HG02938 (cell line): ENCODE data around the gene CRB1.

Experiments used
- ATAC-seq: cut with Tn5 transposase; IDR thresholded peaks from one replicate; pipeline ENCODE4 v1.9.1; 2021; ENCODE audit warnings: mild to moderate bottlenecking, moderate library complexity; ENCODE audit not compliant: unreplicated experiment

The CRB1 gene

DNA sequence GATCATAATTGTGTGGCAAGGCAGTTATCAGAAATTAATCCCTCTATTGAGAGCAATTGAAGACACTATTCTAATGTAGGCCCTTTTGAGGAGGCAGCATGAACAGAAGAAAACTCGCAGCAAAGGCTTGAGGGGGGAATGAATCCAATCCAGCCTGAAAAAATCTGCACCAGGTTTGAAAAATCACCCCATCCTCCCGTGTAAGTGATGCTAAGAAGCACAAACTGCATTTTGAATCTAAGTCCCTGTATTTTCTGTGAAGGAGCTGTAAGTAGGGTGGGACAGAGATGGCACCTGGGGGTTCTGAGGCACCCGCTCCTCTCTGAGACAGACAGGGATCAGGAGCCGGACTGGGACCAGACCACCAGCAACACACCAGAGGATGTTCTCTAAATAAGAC, at the start of gene CRB1:
Gene CRB1 (plus strand): TSS at position 241 of the 400 bp plus-strand sequence. CDS start 161 bp downstream, outside the sequence.
- ATAC-seq = no peak

DNA sequence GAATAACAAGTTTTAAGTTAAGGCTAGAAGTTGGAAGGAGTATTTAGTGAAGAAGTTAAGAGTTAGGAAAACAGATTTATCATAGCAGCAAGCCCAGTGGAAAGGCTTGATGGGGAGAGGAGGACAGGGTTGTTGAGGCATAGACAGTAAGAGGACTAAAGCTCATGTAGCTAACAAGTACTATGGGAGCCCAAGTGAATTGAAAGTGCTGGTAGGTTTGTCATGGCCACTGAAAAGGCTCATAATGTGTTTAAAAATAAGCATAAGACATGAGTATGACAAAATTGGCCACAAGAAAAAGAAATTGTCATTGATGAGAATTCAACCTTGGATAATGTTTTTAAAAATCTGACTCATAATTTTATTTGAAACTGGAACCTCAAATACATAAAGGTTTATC, 49.2 kb upstream of the CRB1 start:
- no peak for ATAC-seq

DNA sequence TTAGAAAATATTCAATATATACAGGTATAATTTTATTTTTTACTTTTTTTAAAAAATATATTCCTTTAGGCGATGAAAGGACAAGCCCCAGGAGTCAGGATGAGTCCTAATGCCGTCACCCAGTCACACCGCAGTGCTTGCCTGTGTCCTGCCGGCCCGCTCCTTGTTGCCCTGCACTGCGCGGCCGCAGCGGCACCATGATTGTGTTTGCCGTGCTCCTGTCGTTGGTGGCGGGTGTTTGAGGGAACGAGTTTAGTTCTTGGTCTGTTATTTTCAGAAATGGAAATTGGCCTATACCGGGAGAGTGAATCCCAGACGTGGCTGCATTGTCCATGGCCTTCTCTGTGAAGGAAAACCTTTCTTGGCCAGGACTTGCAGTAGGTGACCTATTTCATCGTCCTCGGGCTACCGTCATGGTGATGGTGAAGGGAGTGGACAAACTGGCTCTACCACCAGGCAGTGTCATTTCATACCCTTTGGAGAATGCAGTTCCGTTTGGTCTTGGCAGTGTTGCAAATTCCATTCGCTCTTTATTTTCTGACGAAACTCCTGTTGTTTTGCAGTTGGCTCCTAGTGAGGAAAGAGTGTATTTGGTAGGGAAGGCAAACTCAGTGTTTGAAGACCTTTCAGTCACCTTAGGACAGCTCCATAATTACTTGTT, 45.9 kb upstream of the CRB1 start:
- ATAC-seq = no peak

DNA sequence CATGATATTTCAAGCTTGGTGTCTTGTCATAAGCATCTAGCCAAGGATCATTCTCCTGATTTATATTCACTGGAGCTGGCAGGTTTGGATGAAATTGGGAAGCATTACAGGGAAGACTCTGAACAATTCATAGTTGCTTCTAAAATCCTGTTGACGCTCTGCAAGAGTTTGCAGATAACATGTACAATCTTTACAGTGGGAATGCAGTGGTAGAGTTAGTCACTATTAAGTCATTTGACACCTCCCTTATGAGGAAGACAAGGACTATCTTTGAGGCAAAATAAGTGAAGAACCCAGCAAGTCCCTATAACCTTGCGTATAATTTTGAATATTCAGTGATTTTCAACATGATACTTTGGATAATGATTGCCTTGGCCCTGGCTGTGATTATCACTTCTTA, 45.3 kb upstream of the CRB1 start:
- ATAC-seq = no peak

DNA sequence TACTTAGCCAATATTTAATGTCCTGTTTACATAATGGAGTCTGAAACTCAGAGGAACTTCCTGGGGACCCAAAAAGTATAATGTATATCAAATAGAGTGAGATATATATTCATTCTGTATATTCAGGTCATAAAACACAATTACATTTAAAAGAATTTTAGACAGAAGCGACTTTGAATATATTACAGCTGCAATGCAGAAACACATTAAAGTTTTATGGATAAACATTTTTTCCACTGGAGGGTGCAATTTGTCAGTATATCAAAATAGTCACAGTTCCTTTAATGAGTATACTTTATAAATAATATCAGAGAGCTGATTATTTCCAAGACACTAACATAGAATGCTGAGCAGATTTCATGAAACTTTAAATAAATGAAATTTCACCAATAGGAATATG, 43.9 kb upstream of the CRB1 start:
- no peak for ATAC-seq

DNA sequence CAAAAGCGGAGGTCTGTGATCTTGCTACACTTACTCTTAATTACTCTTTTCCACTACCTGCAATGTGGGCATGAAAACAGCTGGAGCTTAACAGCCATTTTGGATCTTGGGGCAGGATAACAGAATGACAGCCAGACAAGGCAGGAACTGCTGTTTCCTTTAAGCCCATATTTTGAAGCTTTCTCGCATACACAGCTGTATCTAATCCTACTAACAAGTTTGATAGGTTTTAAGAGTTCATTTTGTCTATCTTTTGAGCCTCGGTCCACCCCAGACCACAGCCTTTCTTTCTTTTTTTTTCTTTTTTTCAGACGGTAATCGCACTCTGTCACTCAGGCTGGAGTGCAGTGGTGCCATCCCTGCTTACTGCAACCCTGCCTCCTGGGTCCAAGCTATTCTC, 42.4 kb upstream of the CRB1 start:
- no peak for ATAC-seq

DNA sequence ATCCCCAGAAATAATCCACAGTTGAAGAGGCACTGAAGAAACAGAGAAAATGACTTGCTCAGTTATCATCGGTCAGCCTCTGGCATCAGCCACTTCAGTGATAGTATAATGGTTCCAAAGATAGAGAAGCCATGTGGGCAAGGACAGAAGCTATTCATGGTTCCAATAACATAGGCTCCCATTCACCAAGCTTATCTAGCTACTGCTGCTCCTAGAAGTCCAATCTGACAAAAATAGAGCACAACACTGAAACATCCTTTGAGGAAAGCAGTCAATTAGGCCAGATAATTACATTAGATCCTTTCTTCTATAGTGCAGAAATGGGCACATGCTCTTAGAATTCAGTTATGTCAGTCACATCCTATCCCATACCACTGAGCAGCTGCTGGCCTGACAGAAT, 33.5 kb upstream of the CRB1 start:
- no peak for ATAC-seq

DNA sequence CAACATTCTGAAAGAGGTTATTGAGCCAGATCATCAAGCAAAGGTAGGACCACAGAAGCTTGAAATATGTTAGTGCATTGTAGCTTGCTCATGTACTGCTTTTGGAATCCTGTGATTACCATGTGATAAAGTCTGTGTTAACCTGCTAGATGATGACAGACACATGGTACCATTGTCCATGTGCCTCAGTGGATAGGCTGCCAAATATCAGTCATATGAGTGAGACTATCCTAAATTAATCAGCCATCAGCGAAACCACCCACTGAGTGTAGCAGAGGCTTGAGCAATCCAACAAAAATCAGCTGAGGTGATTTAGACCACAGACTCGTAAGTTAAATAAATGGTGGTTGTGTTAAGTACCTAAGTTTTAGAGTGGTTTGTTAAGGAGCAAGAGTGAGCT, 32.7 kb upstream of the CRB1 start:
- ATAC-seq = no peak

DNA sequence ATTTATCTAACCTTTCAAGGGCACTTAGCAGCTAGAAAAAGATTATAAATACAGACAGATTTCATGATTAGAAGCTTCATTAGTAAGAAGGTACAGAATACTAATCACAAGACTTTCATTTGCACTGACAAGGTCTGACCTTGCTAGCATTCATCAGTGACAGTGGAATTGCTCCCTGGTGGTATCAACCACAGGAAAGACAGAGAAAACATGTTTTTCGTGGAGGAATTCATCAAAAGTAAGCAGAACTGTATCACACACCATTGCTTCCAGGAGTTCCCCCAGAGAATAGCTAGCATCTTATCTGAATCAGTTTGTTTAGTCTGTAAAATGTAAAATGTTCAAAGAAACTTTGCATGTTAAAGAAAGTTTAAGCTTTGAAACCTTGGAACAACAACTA, 20.6 kb upstream of the CRB1 start:
- ATAC-seq = no peak

DNA sequence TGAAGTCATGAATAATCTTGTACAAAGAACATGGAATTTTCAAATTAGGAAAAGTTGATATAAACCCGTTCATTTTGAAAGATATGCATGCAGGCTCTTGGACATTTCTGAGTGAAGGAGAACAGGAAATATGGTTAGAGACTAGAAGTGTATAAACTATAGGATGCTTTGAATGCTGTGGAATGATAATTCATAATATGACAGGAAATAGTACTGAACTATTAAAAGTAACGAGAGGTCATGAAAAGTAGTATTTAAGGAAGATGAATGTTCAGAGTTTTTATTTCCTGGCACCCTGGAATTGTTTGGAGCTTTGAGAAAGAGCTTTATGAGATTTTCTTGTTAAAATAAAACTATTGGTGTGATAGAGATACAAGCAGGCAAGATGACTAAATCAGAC, 18.7 kb upstream of the CRB1 start:
- no peak for ATAC-seq

DNA sequence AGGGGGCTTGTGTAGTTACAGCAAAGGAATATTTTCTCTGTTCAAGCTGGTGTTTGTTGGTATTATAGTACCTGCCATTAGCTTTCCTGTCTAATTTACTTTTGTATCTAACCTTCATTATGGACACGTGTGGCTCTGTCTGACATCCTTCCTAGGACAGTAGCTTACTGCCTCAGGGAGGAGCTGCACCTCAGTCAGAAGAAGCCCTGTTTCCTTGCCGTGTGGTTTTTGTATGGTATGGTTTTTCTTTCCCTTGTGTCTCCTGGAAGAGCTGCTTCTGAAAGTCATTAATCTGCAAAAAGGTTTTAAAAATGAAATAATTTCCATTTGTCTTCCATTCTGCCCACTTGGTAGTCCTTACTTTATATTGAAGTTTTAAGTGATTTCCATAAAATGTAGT, 17.4 kb upstream of the CRB1 start:
- no peak for ATAC-seq

DNA sequence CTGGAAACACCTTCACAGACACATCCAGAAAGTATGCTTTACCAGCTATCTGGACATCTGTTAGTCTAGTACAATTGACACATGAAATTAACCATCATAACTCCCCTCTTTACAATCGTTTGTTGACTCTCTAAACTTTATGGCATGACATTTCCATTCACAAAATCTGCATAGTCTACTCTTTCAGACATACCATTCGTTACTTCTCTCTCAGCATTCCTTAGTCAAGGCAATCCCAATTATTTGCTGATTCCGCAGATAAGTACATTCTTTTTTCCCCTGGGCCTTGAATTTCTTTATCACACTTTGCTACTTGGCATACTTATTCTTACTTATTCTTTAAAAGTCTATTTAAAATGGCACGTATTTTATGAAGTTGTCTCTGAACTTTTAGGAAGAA, 15.1 kb upstream of the CRB1 start:
- no peak for ATAC-seq

DNA sequence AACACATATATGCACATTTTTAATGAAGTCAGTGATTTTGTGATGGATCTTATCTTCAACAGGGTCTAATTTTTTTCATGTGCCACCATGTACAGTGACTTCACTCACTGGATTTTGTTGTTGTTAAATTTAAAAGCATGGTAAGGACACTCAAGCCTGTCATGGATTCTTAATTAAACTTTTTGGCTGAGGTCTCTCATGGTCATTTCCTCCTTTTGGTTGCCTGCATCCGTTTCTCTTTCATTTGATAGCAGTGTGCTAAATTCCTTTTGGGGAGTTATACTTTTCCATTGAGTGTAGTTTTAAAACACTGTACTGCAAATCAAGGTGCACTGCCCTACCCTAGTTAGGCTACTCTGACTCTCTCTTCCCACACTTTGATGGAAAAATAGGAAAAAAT, 13.2 kb upstream of the CRB1 start:
- ATAC-seq = no peak

DNA sequence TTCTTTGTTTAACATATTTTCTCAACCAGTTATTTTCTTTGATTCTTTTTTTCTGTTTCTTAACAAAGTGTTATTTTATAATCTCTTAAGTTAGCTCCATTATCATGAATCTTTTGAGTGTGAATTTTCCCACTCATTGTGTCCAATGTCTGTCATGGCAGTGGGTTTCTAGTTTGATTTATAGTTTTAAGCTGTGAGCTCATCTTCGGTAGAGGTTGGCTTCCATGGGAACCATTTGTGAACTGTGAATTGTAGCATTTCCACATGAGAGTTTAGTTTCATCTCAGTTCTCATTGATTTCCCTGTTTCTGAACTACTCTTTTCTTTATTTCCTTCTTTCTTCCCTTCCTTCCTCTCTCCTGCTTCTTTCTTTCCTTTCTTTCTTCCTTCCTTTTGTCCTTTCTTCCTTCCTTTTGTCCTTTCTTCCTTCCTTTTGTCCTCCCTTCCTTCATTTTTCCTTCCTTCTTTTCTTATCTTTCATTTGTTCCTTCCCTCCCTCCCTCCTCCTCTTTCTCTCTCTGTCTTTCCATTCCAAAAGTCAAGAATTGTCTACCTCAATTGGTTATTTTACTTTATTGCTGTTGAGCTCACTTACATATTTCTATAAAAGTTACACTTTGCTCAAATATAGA, 3.0 kb upstream of the CRB1 start:
- ATAC-seq = no peak

DNA sequence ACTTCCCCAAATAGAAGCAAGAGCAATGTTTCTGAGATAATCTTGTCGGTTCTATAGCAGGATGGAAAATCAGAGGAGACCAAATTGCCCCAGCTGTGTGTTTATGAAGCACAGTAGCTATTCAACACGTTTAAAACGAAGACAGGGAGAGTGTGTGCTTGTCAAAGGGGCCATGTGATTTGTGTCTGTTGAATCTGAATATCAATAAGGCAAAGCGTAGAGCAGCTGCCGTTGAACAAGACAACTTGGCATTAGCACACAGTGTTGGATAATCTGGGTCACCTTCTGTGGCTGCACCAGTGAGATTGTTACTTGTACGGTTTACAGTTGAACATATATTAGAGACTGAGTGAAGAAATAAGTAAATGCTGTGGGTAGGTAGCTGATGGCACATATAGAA, 1.0 kb downstream of the CRB1 start:
- ATAC-seq = no peak

DNA sequence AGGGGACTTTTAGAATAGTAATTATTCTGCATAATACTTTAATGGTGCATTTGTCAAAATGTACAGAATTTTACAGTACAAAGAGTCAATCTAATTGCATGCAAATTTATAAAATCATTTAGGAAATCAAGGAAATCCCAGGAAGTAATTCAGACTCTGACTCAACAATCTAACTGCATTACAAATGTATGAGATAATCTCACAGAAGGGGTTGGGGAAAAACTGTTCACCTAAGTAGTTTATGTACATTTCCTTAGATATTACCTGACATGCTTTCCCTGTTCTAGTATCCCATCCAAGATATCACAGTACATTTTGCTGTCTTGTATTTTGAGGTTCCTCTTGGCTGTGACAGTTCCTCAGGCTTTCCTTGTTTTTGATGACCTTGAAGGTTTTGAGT, 4.7 kb downstream of the CRB1 start:
- ATAC-seq = no peak

DNA sequence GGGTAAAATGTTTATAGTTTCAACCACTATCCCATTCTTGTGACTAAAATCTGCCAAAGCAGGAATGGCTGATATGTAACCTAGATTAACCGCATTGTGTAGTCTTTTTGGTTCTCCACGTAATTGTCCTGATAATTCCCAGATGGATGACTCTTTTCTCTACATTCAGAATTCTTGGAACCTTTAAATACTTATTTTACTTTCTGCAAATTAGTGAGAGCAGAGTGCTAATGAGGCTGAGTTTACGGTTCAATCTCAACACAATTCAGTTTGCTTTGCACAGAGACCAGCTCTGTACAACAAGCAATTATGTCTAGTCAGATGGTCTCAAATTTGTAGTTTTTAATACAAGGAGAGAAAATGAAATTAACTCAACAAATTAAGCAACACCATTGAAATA, 9.1 kb downstream of the CRB1 start:
- no peak for ATAC-seq

DNA sequence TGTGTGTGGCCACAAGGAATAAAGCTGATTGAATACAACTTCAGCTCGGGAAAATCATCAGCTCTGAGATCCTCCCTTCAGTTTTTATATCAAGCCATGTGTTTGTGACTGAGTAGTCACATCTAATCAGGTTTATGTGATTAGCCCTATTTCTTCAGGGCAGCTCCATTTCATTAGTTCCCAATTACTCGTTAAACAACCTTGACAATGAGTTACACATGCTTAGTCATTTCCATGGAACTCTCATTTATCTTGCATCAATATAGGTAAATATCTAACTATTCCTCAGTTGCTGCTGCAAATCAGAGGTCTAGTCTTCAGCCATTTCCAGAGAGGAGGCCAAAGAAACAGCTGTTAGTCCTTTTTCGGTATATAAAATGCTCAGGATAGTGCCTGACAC, 16.3 kb downstream of the CRB1 start:
- ATAC-seq = no peak

DNA sequence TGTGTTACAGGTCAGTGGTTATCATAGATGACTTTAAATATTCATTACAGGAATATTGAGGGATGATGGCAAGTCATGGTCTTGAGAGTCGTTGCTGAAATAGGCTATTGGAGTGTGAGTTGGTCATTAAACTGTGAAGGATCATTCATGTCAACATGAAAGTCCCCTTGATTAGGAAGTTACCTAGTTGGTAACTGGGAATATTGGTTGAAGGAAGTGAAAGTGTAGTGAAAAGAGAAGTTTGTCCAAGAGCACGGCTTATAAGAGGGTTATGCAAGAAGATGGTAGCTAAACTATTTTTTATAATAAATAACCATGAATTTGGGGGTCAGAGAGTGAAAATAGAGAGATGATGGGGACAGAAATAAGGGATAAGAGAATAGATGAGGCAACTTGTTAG, 16.9 kb downstream of the CRB1 start:
- no peak for ATAC-seq

DNA sequence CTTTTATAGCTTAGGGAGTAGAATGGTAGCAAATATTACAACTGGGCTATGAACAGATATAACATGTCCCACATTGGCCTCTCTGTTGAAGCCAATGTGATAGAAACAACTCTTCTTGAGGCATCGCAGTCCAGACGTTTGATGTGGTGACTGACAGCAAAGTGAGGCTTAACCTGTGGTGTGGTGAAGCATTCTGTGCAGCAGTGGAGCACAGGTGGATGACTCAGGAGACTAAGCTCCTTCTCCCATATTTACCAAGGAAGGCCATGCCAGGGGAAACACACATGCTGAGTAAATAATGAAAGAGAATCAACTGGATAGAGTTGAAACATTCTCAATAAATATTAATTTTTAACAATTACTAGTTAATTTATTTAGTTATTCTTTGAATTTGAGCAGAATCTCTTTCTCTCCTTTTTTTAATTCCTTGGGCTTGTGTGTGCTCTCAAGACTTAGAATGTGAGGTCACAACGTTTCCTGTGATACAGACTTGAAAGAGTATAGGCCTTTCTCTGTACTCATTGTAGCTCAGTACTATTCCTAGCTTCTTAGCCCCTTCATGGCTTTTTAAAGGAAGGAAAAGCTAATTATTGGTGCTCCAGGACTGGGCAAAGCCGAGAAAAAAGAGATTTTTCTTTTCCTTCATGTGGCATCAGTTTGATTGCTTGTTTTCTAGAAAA, 17.6 kb downstream of the CRB1 start:
- no peak for ATAC-seq

DNA sequence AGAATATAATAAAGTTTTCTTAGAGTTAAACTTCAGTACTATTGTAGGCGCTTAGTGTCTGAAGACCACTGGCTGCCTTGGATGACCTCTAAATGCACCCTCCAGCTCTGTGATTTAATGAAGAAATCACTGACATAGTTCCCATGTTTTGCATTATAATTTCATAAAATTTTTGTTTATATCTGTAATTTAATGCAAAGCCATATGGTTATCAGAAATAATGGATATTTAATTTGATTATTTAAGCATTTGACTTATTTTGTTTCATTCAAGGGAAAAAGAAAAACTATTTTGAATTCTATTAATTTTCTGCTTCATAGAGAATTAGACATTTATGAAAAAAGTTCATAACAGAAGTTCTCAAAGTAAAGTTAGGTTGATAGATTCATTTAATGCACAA, 18.6 kb downstream of the CRB1 start:
- no peak for ATAC-seq

DNA sequence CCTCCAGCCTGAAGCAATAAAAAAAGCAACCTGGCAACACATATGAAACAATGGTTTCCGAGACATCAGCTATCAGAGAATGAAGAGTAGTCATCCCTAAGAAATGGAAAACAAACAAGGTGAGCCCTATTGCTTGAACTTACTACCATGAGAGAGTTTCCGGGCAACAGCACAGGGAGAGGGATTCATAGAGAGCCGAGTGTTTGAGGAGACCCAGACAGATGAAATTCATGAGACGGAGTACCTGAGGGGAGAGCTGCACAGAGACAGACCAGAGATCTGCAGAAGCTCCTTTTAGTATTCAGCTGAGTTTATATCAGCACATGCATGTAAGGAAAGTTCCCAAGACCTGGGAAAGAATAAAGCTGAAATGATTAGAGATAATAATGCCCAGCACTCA, 19.8 kb downstream of the CRB1 start:
- ATAC-seq = no peak

DNA sequence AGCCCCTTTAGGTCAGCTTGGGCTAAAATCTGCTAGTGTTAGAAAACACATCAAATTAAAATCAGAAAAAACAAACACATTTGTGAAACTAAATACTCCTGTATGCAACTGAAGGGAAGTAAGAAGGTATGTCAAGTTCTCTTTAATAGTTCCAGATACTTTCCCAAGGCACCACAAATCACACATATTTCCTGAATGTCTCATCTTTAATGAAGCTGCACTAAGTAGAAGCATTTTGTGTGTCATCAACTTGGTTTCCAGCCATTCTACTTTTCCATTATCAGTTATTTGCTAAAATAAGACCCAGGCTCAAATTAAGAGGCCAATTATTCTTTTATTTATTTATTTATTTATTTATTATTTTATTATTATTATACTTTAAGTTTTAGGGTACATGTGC, 34.7 kb downstream of the CRB1 start:
- ATAC-seq = no peak
